ENCODE results near the gene TSPEAR. TPM values are rescaled to one million over a fixed set of nuclear protein-coding genes. Genes with fewer than 3 reads are reported as not detected.

The TSPEAR gene
- total and polyA plus RNA-seq, 3 donors from 2014 or later, result 0.53 to 0.62 (median 0.55) TPM

- WGBS, 2 donors, result 89 to 94% methylated on average over 2 of the region's 2 CpGs
- H3K27me3 ChIP-seq, result no peaks in the 10 kb centered on the region
- H3K36me3 ChIP-seq (ENCODE audit: low read depth, missing control alignments), result no peaks in the 10 kb centered on the region
- H3K4me1 ChIP-seq, result peaks cover 12% of the 10 kb centered on the region
- H3K9me3 ChIP-seq, result no peaks in the 10 kb centered on the region
- no peak overlapping the region for H3K4me3 ChIP-seq
- DNase-seq, result no peak
- no peak overlapping the region for H3K27ac ChIP-seq
- TF ChIP-seq POLR2A (IDR thresholded peaks at IDR 0.05) (no peak), CTCF (IDR thresholded peaks at IDR 0.05) (no peak)
- intact Hi-C loops (cut with DNase I; ENCODE audit: low total_unique reads), result no loop called here
These were observed 8.8 kb upstream of the TSPEAR start for GRCh38 chr21:44720170-44720569.

DNA sequence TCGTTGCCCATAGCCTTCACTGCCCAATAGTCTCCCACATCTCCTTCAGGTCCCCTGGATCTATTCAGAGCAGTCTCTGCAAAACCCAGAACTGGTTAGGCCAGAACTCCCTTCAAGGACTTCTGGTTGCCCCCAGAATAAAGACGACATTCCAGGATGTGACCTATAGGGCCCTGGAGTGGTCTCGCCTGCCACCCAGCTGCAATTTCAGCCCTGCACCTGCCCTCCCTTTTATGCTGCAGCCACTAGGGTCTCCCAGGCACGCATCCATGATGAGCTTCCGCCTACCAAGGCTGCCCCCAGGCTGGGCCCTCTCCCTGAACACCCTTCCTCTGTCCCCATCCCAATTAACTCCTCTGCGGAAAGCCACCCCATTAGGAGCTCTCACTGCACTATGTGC is 7.2 kb upstream of the TSPEAR start:
- intact Hi-C loops (cut with DNase I; ENCODE audit: low total_unique reads), result no loop called here
- peaks cover 7% of the 10 kb centered on the region for H3K4me1 ChIP-seq
- no peaks in the 10 kb centered on the region for H3K27me3 ChIP-seq
- H3K9me3 ChIP-seq, result no peaks in the 10 kb centered on the region
- no peak overlapping the region for H3K4me3 ChIP-seq
- TF ChIP-seq POLR2A (IDR thresholded peaks at IDR 0.05), result no peak
- no peak for TF ChIP-seq CTCF (IDR thresholded peaks at IDR 0.05)
- DNase-seq, result no peak
- WGBS, 2 donors, result 71 to 75% methylated on average over 5 to 6 of the region's 6 CpGs
- H3K36me3 ChIP-seq (ENCODE audit: low read depth, missing control alignments), result no peaks in the 10 kb centered on the region
- no peak overlapping the region for H3K27ac ChIP-seq

- Histone ChIP-seq H3K4me3 (no peak overlapping the region), H3K4me1 (peaks cover 4% of the 10 kb centered on the region), H3K9me3 (no peaks in the 10 kb centered on the region), H3K27ac (no peak overlapping the region), H3K27me3 (no peaks in the 10 kb centered on the region), H3K36me3 (ENCODE audit: low read depth, missing control alignments) (no peaks in the 10 kb centered on the region)
- WGBS, 2 donors, result 30 to 51% methylated on average over 2 of the region's 2 CpGs
- TF ChIP-seq CTCF (IDR thresholded peaks at IDR 0.05) (no peak), POLR2A (IDR thresholded peaks at IDR 0.05) (no peak)
- DNase-seq, result no peak
- intact Hi-C loops (cut with DNase I; ENCODE audit: low total_unique reads), result no loop called here
These were observed 6.7 kb upstream of the TSPEAR start for GRCh38 chr21:44718093-44718492.

DNA sequence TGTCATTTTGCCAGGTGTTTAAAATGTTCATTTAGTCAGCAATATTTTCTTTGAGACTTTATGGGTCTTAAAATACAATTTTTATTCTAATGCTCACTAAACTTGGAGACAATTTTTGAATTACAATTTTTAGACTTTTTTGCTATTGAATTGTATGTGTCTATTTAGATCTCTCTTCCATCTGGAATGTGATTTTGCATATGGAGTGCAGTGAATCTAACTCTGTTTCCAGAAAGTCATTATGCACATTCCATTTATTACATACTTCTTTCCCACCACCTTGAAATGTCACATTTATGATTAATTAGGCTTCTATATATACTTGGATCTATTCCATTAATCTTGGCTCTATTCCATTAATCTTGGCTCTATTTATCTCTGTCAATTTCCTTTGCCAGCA is 5.6 kb upstream of the TSPEAR start:
- Histone ChIP-seq H3K27ac (no peak overlapping the region), H3K27me3 (no peaks in the 10 kb centered on the region), H3K9me3 (no peaks in the 10 kb centered on the region), H3K4me1 (no peaks in the 10 kb centered on the region), H3K4me3 (no peak overlapping the region), H3K36me3 (ENCODE audit: low read depth, missing control alignments) (no peaks in the 10 kb centered on the region)
- TF ChIP-seq CTCF (IDR thresholded peaks at IDR 0.05) (no peak), POLR2A (IDR thresholded peaks at IDR 0.05) (no peak)
- intact Hi-C loops (cut with DNase I; ENCODE audit: low total_unique reads), result no loop called here
- no peak for DNase-seq

DNA sequence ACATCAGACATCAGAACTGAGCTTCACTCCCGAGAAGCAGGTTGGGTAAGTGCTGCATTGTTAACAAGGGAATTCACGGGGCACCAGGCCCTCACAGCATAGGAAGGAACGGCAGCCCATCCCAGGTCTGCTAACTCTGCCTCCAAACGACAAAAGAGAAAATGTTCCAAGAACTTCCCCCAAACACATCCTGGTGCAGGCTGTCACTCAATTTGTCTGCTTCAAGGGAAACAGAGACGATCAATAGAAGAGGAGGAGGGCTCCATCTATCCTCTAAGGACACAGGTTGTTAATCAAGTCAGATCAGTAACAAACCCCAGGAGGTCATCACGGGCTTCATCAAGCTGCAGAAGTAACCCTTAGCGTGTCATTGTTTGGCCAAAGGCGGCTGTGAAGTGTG is 3.5 kb upstream of the TSPEAR start:
- WGBS, 2 donors, result 26 to 44% methylated on average over 8 of the region's 8 CpGs
- H3K4me3 ChIP-seq, result no peak overlapping the region
- H3K27me3 ChIP-seq, result no peaks in the 10 kb centered on the region
- intact Hi-C loops (cut with DNase I; ENCODE audit: low total_unique reads), result no loop called here
- no peaks in the 10 kb centered on the region for H3K36me3 ChIP-seq (ENCODE audit: low read depth, missing control alignments)
- no peak for TF ChIP-seq POLR2A (IDR thresholded peaks at IDR 0.05)
- no peak for TF ChIP-seq CTCF (IDR thresholded peaks at IDR 0.05)
- H3K27ac ChIP-seq, result no peak overlapping the region
- no peaks in the 10 kb centered on the region for H3K9me3 ChIP-seq
- H3K4me1 ChIP-seq, result peaks cover 5% of the 10 kb centered on the region
- no peak for DNase-seq

Data from testis (tissue), 3 donors.